ENCODE data around the gene PGS1.

- TF ChIP-seq POLR2A (IDR thresholded peaks at IDR 0.05) (no peak), CTCF (IDR thresholded peaks at IDR 0.05) (no peak)
These were observed 81.8 kb downstream of the PGS1 start for GRCh38 chr17:78460176-78460675.
